B cell (primary cell): ENCODE results near the gene OPRPN. TPM values are rescaled to one million over a fixed set of nuclear protein-coding genes. Genes with fewer than 3 reads are reported as not detected.

ENCODE experiments used
- ATAC-seq: fragments of 200-7000 bp; cut with Tn5 transposase; one replicate; pipeline ENCODE4 v1.10.0; 2021; ENCODE audit warnings: low read depth, mild to moderate bottlenecking, moderate number of reproducible peaks, moderate library complexity
- CTCF ChIA-PET: fragments of 350-600 bp; sonication (Branson Sonifier 250); formaldehyde crosslinking; loops from one replicate; lab custom pipeline; 2021; ENCODE audit warnings: antibody characterized with exemption, inconsistent platforms; lab: Charles Lee
- POLR2A ChIA-PET: fragments of 350-600 bp; sonication (Branson Sonifier 250); formaldehyde crosslinking; loops from one replicate; lab custom pipeline; 2021; ENCODE audit warnings: antibody characterized with exemption; lab: Charles Lee
- DNase-seq: peaks from one replicate; pipeline ENCODE4 v3.0.0; 2013
- H2AFZ ChIP-seq: 2 replicates; pipeline ENCODE4 v1.6.1; 2012; ENCODE audit warnings: mild to moderate bottlenecking, low read depth, low read length; ENCODE audit not compliant: insufficient read depth, poor library complexity, severe bottlenecking
- H3K27ac ChIP-seq, 2 donors: 1 replicate in 1 of 2; 2 replicates in 1 of 2; pipeline ENCODE4 v1.5.1; 2012 to 2013; ENCODE audit warnings: low read length in 2 of 2, mild to moderate bottlenecking in 2 of 2, moderate library complexity in 1 of 2
- H3K27me3 ChIP-seq, 4 experiments: fragments of 200-600 bp in 1 of 4; sonication (generic) in 1 of 4; replicated peaks in 1 of 4; 1 replicate in 2 of 4; 2 replicates in 2 of 4; pipeline versions ENCODE4 v1.6.1 to v1.7.0; 2013 to 2016; ENCODE audit warnings: low read length in 3 of 4, mild to moderate bottlenecking in 2 of 4, mixed read lengths in 1 of 4, moderate library complexity in 1 of 4; ENCODE audit not compliant: insufficient read depth in 4 of 4, control insufficient read depth in 3 of 4; ENCODE audit errors: control extremely low read depth in 1 of 4
- H3K36me3 ChIP-seq, 2 experiments: replicated peaks in 1 of 2; 1 replicate in 1 of 2; 2 replicates in 1 of 2; pipeline versions ENCODE4 v1.6.1 to v1.7.1; 2013; ENCODE audit warnings: low read length in 1 of 2; ENCODE audit not compliant: insufficient read depth in 2 of 2, control insufficient read depth in 1 of 2; ENCODE audit errors: control extremely low read depth in 1 of 2, extremely low read depth in 1 of 2
- H3K4me1 ChIP-seq, 2 donors: fragments of 200-600 bp in 1 of 2; sonication (generic) in 1 of 2; 1 replicate in 1 of 2; 2 replicates in 1 of 2; pipeline versions ENCODE4 v1.5.1 to v1.6.1; 2013 to 2017; ENCODE audit warnings: low read length in 2 of 2; ENCODE audit not compliant: control insufficient read depth in 2 of 2, insufficient read depth in 2 of 2
- H3K4me2 ChIP-seq: replicated peaks from 2 replicates; pipeline ENCODE3; 2012; ENCODE audit warnings: mild to moderate bottlenecking, low read depth, low read length; ENCODE audit not compliant: poor library complexity, severe bottlenecking
- H3K4me3 ChIP-seq, 5 experiments: fragments of 200-600 bp in 1 of 5; sonication (generic) in 1 of 5; 1 replicate in 3 of 5; 2 replicates in 2 of 5; pipeline versions ENCODE4 v1.5.1 to v1.7.0; 2011 to 2016; ENCODE audit warnings: low read length in 4 of 5, mild to moderate bottlenecking in 4 of 5, low read depth in 2 of 5, control low read depth in 1 of 5, moderate library complexity in 1 of 5; ENCODE audit not compliant: insufficient read depth in 1 of 5; ENCODE audit errors: control extremely low read depth in 1 of 5, extremely low read depth in 1 of 5
- H3K79me2 ChIP-seq: fragments of 200-600 bp; sonication (generic); one replicate; pipeline ENCODE4 v1.6.0; 2016; ENCODE audit warnings: low read length; ENCODE audit not compliant: control insufficient read depth, insufficient read depth
- H3K9ac ChIP-seq: fragments of 200-600 bp; sonication (generic); 2 replicates; pipeline ENCODE4 v1.6.1; 2017; ENCODE audit warnings: mild to moderate bottlenecking, low read length, moderate library complexity
- H3K9me3 ChIP-seq, 3 donors: one replicate each; pipeline versions ENCODE4 v1.6.1 to v1.7.1; 2013; ENCODE audit warnings: low read length in 2 of 3; ENCODE audit not compliant: control insufficient read depth in 2 of 3, insufficient read depth in 1 of 3; ENCODE audit errors: control extremely low read depth in 1 of 3
- H4K20me1 ChIP-seq: 2 replicates; pipeline ENCODE4 v1.6.0; 2012; ENCODE audit warnings: mild to moderate bottlenecking, low read length; ENCODE audit not compliant: insufficient read depth, control insufficient read depth, poor library complexity, severe bottlenecking
- H3K27ac Mint-ChIP-seq: one replicate; pipeline ENCODE4 v1.8.0; 2021; ENCODE audit warnings: mixed read lengths
- H3K27me3 Mint-ChIP-seq: one replicate; pipeline ENCODE4 v1.8.0; 2021; ENCODE audit warnings: mixed read lengths
- H3K4me1 Mint-ChIP-seq: one replicate; pipeline ENCODE4 v1.8.0; 2021; ENCODE audit warnings: mixed read lengths
- H3K4me3 Mint-ChIP-seq: one replicate; pipeline ENCODE4 v1.8.0; 2021; ENCODE audit warnings: mixed read lengths
- H3K9me3 Mint-ChIP-seq: one replicate; pipeline ENCODE4 v1.8.0; 2022; ENCODE audit warnings: mixed read lengths; ENCODE audit not compliant: insufficient read depth
- EZH2 ChIP-seq: IDR thresholded peaks from 2 replicates; pipeline ENCODE4 v1.6.1; 2012; ENCODE audit warnings: borderline replicate concordance, low read depth, mild to moderate bottlenecking, moderate library complexity, low read length; ENCODE audit not compliant: insufficient read depth, poor library complexity, severe bottlenecking
- WGBS: methylation state at CpG from one replicate; pipeline ENCODE4 v1.1.5; 2013; ENCODE audit warnings: missing lambda C conversion rate; ENCODE audit not compliant: insufficient coverage; 5-methylcytosine and 5-hydroxymethylcytosine counted together
- intact Hi-C: fragments of 100-400 bp; cut with micrococcal nuclease; formaldehyde crosslinking; loops from one replicate; pipeline ENCODE4 v1.10.0; 2022
- polyA plus RNA-seq: library from polyadenylated mRNA; depleted of rRNA; stranded (reverse); fragments of >200 nt; gene quantifications from 2 replicates; pipeline ENCODE4 v1.2.3, GENCODE V29; 2012
- total RNA-seq, 2 donors: library from RNA; stranded (reverse); fragments of 120-200 nt in 1 of 2; gene quantifications; 1 replicate in 1 of 2; 2 replicates in 1 of 2; pipeline versions ENCODE4 v1.2.3 to v1.2.4, GENCODE V29; 2013 to 2022
- TF ChIP-seq, protein P1 (sequence below): fragments of 200-600 bp; IDR thresholded peaks from one replicate; pipeline ENCODE4 v1.8.0; 2022; ENCODE audit warnings: antibody characterized with exemption, mild to moderate bottlenecking

OPRPN gene
- total and polyA plus RNA-seq, 2 donors (not counting 1 experiment from before 2014, with no cell fraction given): not detected

DNA sequence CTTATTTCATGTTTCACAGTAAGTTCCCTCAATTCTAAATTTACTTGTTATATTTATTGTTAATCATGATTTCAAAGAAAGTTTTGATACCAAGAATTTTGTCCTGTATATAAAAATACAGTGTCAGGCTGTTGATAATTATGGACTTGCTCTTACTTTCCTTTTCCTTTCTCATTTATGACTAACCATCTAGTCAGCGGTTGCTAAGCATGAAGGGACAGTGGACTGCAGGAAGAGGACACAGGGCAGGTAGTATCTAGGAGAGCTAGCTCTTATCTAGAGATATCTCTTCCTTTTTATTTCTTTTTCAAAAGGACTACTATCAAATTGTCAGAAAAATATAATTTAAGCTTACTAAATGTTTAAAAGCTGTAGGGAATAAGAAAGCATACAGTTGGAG, 1.6 kb downstream of the OPRPN start:
- H3K27ac Mint-ChIP-seq: no peak overlapping the region
- Histone ChIP-seq H2AFZ (no peak overlapping the region), H3K9ac (no peak overlapping the region), H3K9me3 (no peaks in the 10 kb centered on the region), H3K36me3 (no peaks in the 10 kb centered on the region), H3K4me2 (no peak overlapping the region), H3K79me2 (no peaks in the 10 kb centered on the region), H3K4me3 (no peak overlapping the region), H3K27ac (no peak overlapping the region), H3K4me1 (no peaks in the 10 kb centered on the region), H4K20me1 (no peaks in the 10 kb centered on the region), H3K27me3 (no peaks in the 10 kb centered on the region)
- ATAC-seq (no peak), DNase-seq (no peak)
- WGBS: no CpG with 5 or more reads among the region's 1 CpG
- no peaks in the 10 kb centered on the region for H3K4me1 Mint-ChIP-seq
- intact Hi-C loops: no loop called here
- POLR2A ChIA-PET: no interaction called here
- CTCF ChIA-PET: no interaction called here
- H3K27me3 Mint-ChIP-seq: no peaks in the 10 kb centered on the region
- no peak for TF ChIP-seq EZH2
- TF ChIP-seq, protein P1, sequence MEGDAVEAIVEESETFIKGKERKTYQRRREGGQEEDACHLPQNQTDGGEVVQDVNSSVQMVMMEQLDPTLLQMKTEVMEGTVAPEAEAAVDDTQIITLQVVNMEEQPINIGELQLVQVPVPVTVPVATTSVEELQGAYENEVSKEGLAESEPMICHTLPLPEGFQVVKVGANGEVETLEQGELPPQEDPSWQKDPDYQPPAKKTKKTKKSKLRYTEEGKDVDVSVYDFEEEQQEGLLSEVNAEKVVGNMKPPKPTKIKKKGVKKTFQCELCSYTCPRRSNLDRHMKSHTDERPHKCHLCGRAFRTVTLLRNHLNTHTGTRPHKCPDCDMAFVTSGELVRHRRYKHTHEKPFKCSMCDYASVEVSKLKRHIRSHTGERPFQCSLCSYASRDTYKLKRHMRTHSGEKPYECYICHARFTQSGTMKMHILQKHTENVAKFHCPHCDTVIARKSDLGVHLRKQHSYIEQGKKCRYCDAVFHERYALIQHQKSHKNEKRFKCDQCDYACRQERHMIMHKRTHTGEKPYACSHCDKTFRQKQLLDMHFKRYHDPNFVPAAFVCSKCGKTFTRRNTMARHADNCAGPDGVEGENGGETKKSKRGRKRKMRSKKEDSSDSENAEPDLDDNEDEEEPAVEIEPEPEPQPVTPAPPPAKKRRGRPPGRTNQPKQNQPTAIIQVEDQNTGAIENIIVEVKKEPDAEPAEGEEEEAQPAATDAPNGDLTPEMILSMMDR: no peak
- H3K4me3 Mint-ChIP-seq: no peak overlapping the region
- H3K9me3 Mint-ChIP-seq: peaks cover under 1% of the 10 kb centered on the region

DNA sequence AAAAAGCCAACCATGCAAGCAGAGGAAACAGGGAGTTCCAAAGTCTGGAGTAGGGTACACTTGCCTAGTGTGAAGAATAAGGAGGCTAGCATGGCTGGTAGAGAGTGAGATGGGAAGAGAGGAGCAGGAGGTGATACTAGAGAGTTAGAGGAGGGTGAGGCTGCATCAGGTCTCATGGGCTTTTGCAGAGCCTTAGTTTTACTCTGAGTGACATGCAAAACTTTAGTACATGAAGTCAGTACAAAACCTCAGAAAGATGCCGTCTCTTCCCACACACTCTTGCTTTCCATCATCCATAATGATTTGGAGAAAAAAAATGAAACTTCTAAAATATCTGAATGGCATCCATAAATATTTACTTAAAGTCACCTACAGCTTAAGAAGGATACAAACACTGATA, 5.0 kb downstream of the OPRPN start:
- no CpG with 5 or more reads among the region's 1 CpG for WGBS
- Histone ChIP-seq H3K9me3 (no peaks in the 10 kb centered on the region), H3K27ac (no peak overlapping the region), H3K9ac (no peak overlapping the region), H4K20me1 (no peaks in the 10 kb centered on the region), H3K4me3 (no peak overlapping the region), H3K79me2 (no peaks in the 10 kb centered on the region), H2AFZ (no peak overlapping the region), H3K4me1 (no peaks in the 10 kb centered on the region), H3K4me2 (no peak overlapping the region), H3K27me3 (no peaks in the 10 kb centered on the region), H3K36me3 (no peaks in the 10 kb centered on the region)
- no peak for TF ChIP-seq EZH2
- TF ChIP-seq, protein P1: no peak
- H3K9me3 Mint-ChIP-seq: peaks cover 2% of the 10 kb centered on the region
- H3K27ac Mint-ChIP-seq: no peak overlapping the region
- ChIA-PET POLR2A (no interaction called here), CTCF (no interaction called here)
- intact Hi-C loops: no loop called here
- no peak for DNase-seq
- H3K27me3 Mint-ChIP-seq: no peaks in the 10 kb centered on the region
- ATAC-seq: no peak
- H3K4me3 Mint-ChIP-seq: no peak overlapping the region
- no peaks in the 10 kb centered on the region for H3K4me1 Mint-ChIP-seq
